ENCODE data around the gene EEIG1.

GRCh38 chr9:128021098-128021497 lies 40.3 kb upstream of the EEIG1 start:
- no peak for TF ChIP-seq CTCF (conservative IDR thresholded peaks at IDR 0.05; ENCODE audit: low read depth in 2 of 2)
- no peak for TF ChIP-seq POLR2AphosphoS5 (IDR thresholded peaks at IDR 0.05; ENCODE audit: low read depth)
- TF ChIP-seq REST (IDR thresholded peaks at IDR 0.05; ENCODE audit: unreplicated experiment), result no peak
- TF ChIP-seq EZH2phosphoT487 (IDR thresholded peaks at IDR 0.05; ENCODE audit: unreplicated experiment), result no peak
- TF ChIP-seq STAT1 (IDR thresholded peaks at IDR 0.05; ENCODE audit: unreplicated experiment), result no peak
- no peak for TF ChIP-seq JUNB (IDR thresholded peaks at IDR 0.05; ENCODE audit: unreplicated experiment)
- TF ChIP-seq NANOG (IDR thresholded peaks at IDR 0.05; ENCODE audit: borderline replicate concordance), result no peak
- no peak for TF ChIP-seq EZH2 (IDR thresholded peaks at IDR 0.05; ENCODE audit: low read depth, unreplicated experiment)
- TF ChIP-seq ETS1 (IDR thresholded peaks at IDR 0.05), result no peak
- no peak for TF ChIP-seq CREB1 (CRISPR knock-in tag; IDR thresholded peaks at IDR 0.05; ENCODE audit: low read depth)
- no peak for TF ChIP-seq ZNF331 (CRISPR knock-in tag; IDR thresholded peaks at IDR 0.05; ENCODE audit: low read depth)
